Pancreas (tissue), 8 donors: Measurements from ENCODE around the gene TPPP. TPM values are rescaled to one million over a fixed set of nuclear protein-coding genes. Genes with fewer than 3 reads are reported as not detected.

Experiments
- polyA plus RNA-seq, 2 donors: library from polyadenylated mRNA; stranded (reverse); fragments of 200-250 nt; gene quantifications; one replicate each; pipeline ENCODE4 v1.2.3, GENCODE V29; 2013
- total RNA-seq, 6 donors: library from RNA; stranded (reverse); fragmentation: NEBNext Ultra II Directional in 4 of 6; extraction: Animal tissue kit (Norgen Biotek cat#: 25700) in 4 of 6; gene quantifications; one replicate each; pipeline versions ENCODE4 v1.2.1 to v1.2.4, GENCODE V29; 2021 to 2023
- donor health status: healthy with polysubstance abuse.
- donor health status: DM: no; HTN: no; CAD: no; lungs with moderate emphysema.
- donor health status: DM: no; HTN: no; CAD: no.
- donor health status: Bipolar disorder and iron deficiency.
- donor health status: DM: yes; HTN: yes; CAD: no.
- donor health status: DM: no; HTN: no; CAD: no.
- donor health status: DM: no; HTN: no; CAD: no.
- donor health status: DM: yes; HTN: yes; CAD: no.

The TPPP gene
- total and polyA plus RNA-seq, 8 donors, result 2.1 to 6.4 (median 2.8) TPM

Other genes starting within 250 kb of the TPPP start
- 1 to 10 TPM in 3 of 6 donors, under 1 TPM in 3; 0.60 to 1.2 (median 0.86) TPM for gene SLC9A3, start 168.9 kb downstream of the TPPP start, total RNA-seq
- 1 to 10 TPM in 1 of 2 donors, under 1 TPM in 1; 0.84 to 1.9 TPM for gene SLC9A3, start 168.9 kb downstream of the TPPP start, polyA plus RNA-seq
- 1 to 10 TPM; 3.5 to 5.6 (median 4.6) TPM for gene CEP72, start 81.0 kb downstream of the TPPP start, total RNA-seq
- gene CEP72, start 81.0 kb downstream of the TPPP start, polyA plus RNA-seq, result 1 to 10 TPM; 3.9 to 7.5 TPM
- gene ZDHHC11B, start 91.4 kb upstream of the TPPP start, total RNA-seq, result 1 to 10 TPM; 2.8 to 7.5 (median 5.0) TPM
- 10 to 100 TPM in 1 of 2 donors, 1 to 10 TPM in 1; 6.6 to 19.9 TPM for gene ZDHHC11B, start 91.4 kb upstream of the TPPP start, polyA plus RNA-seq
- 10 to 100 TPM in 2 of 6 donors, 1 to 10 TPM in 4; 3.6 to 11.0 (median 7.8) TPM for gene ZDHHC11, start 157.6 kb upstream of the TPPP start, total RNA-seq
- 10 to 100 TPM in 1 of 2 donors, 1 to 10 TPM in 1; 5.4 to 18.1 TPM for gene ZDHHC11, start 157.6 kb upstream of the TPPP start, polyA plus RNA-seq
- 10 to 100 TPM; 11.3 to 21.7 (median 16.8) TPM for gene BRD9, start 199.4 kb upstream of the TPPP start, total RNA-seq
- 10 to 100 TPM; 29.1 to 38.5 TPM for gene BRD9, start 199.4 kb upstream of the TPPP start, polyA plus RNA-seq
- 1 to 10 TPM in 1 of 6 donors, under 1 TPM in 4, not detected in 1; 0.31 to 1.2 (median 0.81) TPM for gene TRIP13, start 199.5 kb upstream of the TPPP start, total RNA-seq
- gene TRIP13, start 199.5 kb upstream of the TPPP start, polyA plus RNA-seq, result under 1 TPM; 0.38 to 0.45 TPM